Neuron (in vitro differentiated cells): ENCODE results near the gene VWA3A.
"Not testable (repeated sequence)": the region's sequence is repeated elsewhere in the genome, so short reads cannot be mapped to it uniquely, and the experiment has no call there.

Source experiments
- H2AFZ ChIP-seq: one replicate; pipeline ENCODE4 v1.6.1; 2013; ENCODE audit warnings: low read depth, mild to moderate bottlenecking, inconsistent platforms, low read length, moderate library complexity
- H3K27me3 ChIP-seq: one replicate; pipeline ENCODE4 v1.6.1; 2013; ENCODE audit warnings: low read length; ENCODE audit not compliant: insufficient read depth
- H3K36me3 ChIP-seq: one replicate; pipeline ENCODE4 v1.6.1; 2013; ENCODE audit warnings: low read length; ENCODE audit not compliant: insufficient read depth
- H3K4me1 ChIP-seq: one replicate; pipeline ENCODE4 v1.6.1; 2013; ENCODE audit warnings: low read length; ENCODE audit not compliant: insufficient read depth
- H3K4me3 ChIP-seq: 2 replicates; pipeline ENCODE4 v1.5.1; 2013; ENCODE audit warnings: mild to moderate bottlenecking, low read length, moderate library complexity
- H3K9me3 ChIP-seq: one replicate; pipeline ENCODE4 v1.6.1; 2013; ENCODE audit warnings: low read length

The VWA3A gene

DNA sequence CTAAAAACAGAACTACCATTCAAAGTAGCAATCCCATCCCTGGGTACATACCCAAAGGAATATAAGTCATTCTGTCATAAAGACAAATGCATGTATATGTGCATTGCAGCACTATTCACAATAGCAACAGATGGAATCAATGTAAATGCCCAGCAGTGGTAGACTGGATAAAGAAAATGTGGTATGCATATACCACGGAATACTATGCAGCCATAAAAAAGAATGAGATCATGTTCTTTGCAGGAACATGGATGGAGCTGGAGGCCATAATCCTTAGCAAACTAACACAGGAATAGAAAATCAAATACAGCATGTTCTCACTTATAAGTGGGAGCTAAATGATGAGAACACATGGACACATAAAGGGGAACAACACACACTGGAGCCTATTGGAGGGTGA is 36.2 kb downstream of the VWA3A start:
- not testable (repeated sequence) for H3K36me3 ChIP-seq

DNA sequence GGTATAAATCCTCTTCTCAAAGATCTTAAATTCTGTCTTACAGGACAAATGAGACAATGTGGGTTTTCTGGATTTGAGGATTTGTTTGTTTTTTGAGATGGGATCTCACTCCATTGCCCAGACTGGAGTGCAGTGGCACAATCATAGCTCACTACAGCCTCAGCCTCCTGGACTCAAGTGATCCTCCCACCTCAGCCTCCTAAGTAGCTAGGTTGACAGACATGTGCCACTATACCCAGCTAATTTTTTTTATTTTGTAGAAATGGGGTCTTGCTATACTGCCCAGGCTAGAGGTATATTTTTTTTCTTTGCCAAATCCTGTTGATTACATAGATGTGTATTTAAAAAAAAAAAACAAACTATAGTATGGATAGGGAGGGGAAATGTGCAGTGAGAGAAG is 38.2 kb downstream of the VWA3A start:
- peaks cover 8% of the 10 kb centered on the region for H3K27me3 ChIP-seq
- H3K4me3 ChIP-seq = no peak overlapping the region
- no peaks in the 10 kb centered on the region for H3K4me1 ChIP-seq
- no peak overlapping the region for H2AFZ ChIP-seq
- no peaks in the 10 kb centered on the region for H3K36me3 ChIP-seq
- no peaks in the 10 kb centered on the region for H3K9me3 ChIP-seq

More for the DNA sequence above, 36.2 kb downstream of the VWA3A start:
- H3K27me3 ChIP-seq, H3K4me3 ChIP-seq, H3K9me3 ChIP-seq, H2AFZ ChIP-seq, H3K4me1 ChIP-seq: not testable (repeated sequence)

DNA sequence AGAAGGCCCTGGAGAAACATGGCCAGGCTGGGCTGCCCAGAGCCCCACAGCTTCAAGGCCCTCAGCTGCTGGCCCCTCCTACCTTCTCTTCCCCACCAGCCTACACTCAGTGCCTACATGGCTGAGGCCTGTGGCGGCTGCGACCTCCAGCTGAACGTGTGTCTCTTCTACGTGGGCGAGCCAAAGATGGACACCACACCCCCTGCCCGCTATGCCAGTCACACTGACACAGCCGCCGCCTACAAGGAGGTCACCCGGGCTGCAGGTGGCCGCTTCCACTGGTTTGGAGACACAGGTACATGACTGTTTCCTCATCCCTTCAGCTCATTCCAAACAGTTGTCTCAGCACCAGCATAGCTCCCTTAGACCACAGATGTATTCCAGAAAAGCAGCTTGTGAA is 40.5 kb downstream of the VWA3A start:
- Histone ChIP-seq H3K36me3 (no peaks in the 10 kb centered on the region), H3K27me3 (peaks cover 8% of the 10 kb centered on the region), H3K4me3 (no peak overlapping the region), H2AFZ (no peak overlapping the region), H3K4me1 (no peaks in the 10 kb centered on the region), H3K9me3 (no peaks in the 10 kb centered on the region)

DNA sequence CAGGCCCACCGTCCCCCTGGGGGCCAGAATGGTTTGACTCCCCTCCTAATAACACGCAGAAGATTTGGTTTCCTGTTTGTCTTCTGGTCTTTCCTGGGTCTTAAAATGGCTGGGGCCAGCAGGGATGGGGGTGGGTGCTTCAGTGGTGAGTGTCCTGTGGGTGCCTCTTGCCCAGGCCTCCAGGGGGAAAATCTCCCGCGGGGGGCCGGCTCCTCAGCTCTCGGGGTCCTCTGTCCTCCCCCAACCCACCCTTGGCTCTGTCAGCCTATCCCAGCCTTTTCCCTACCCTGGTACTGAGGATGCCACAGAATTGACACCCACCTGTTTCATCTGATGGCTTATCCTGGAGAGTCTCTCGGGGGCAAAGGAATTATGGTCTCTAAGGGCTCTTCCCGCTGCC is 46.1 kb downstream of the VWA3A start:
- no peak overlapping the region for H3K4me3 ChIP-seq
- peaks cover 2% of the 10 kb centered on the region for H3K27me3 ChIP-seq
- no peaks in the 10 kb centered on the region for H3K36me3 ChIP-seq
- no peaks in the 10 kb centered on the region for H3K9me3 ChIP-seq
- H3K4me1 ChIP-seq = no peaks in the 10 kb centered on the region
- no peak overlapping the region for H2AFZ ChIP-seq

DNA sequence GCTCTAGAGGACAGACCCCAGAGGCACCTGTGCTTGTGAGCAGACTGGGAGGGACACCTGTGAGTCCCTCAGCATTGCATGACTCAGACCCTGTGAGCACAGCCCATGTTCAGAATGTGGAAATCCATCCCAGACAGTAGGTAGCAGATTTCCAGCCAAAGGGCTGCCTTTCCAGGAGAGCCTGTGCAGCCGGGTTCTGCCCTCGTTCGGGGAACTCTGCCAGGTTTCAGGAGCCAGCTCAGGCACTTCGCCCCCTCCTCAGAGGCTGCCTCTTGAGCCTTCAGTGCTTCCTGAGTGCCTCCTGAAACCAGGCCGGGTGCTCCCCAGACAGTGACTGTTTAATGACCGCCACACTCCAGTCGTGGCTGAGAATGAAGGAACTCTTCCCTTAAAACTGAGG is 46.7 kb downstream of the VWA3A start:
- Histone ChIP-seq H3K27me3 (peaks cover 2% of the 10 kb centered on the region), H3K4me3 (no peak overlapping the region), H3K9me3 (no peaks in the 10 kb centered on the region), H2AFZ (no peak overlapping the region), H3K36me3 (no peaks in the 10 kb centered on the region), H3K4me1 (no peaks in the 10 kb centered on the region)

DNA sequence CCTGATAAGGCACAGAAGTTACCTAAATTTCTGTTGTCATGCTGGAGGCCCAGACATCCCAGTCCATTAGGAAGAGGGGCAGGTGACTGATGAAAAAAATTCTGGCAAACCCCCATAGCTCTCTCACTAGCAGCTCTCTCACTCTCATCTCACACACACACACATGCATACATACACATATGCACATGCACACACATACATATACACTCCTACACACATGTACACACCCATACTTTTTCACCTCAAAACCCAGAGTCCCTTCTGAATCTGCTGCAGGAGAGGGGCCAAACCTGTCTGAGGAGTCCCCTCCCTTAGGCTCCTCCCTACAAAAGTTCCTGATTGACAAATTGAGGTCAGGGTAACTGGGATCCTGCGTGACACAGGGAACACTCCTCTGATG is 47.4 kb downstream of the VWA3A start:
- Histone ChIP-seq H2AFZ (no peak overlapping the region), H3K27me3 (peaks cover 2% of the 10 kb centered on the region), H3K4me3 (no peak overlapping the region), H3K4me1 (no peaks in the 10 kb centered on the region), H3K36me3 (no peaks in the 10 kb centered on the region), H3K9me3 (no peaks in the 10 kb centered on the region)

DNA sequence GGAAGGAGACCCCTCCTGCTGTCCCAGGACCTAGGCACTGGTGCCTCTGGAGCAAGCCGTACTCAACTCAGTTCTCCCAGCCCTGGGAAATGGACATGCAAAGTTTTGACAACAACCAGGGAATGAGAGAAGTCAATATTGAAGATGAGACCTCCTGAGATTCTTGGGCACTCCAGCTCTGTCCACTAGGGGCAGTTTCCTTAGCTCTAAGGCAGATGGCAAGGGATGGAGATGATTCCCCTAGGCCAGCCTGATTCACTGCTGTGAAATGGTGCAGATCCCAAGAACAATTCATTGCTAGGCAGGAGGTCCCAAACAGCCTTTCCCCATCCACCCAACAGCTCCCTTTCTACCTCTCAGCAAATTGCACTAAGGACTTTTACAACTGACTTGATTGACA is 49.4 kb downstream of the VWA3A start:
- Histone ChIP-seq H3K9me3 (no peaks in the 10 kb centered on the region), H2AFZ (no peak overlapping the region), H3K27me3 (peaks cover 2% of the 10 kb centered on the region), H3K4me3 (no peak overlapping the region), H3K4me1 (no peaks in the 10 kb centered on the region), H3K36me3 (no peaks in the 10 kb centered on the region)

DNA sequence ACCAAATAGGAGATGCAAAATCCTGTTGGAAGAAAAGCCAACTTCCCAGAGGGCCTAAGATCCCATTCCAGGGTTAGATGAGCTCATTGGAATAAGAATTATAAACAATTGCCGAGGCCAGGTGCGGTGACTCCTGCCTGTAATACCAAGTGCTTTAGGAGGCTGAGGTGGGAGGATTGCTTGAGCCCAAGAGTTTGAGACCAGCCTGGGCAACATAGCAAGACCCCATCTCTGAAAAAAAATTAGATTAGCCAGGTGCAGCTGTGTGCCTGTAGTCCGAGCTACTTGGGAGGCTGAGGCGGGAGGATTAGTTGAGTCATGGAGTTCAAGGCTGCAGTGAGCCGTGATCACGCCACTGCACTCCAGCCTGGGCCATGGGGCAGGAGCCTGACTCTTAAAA is 52.2 kb downstream of the VWA3A start:
- no peak overlapping the region for H3K4me3 ChIP-seq
- no peak overlapping the region for H2AFZ ChIP-seq
- H3K27me3 ChIP-seq = peaks cover 9% of the 10 kb centered on the region
- no peaks in the 10 kb centered on the region for H3K36me3 ChIP-seq
- H3K4me1 ChIP-seq = no peaks in the 10 kb centered on the region
- H3K9me3 ChIP-seq = no peaks in the 10 kb centered on the region

DNA sequence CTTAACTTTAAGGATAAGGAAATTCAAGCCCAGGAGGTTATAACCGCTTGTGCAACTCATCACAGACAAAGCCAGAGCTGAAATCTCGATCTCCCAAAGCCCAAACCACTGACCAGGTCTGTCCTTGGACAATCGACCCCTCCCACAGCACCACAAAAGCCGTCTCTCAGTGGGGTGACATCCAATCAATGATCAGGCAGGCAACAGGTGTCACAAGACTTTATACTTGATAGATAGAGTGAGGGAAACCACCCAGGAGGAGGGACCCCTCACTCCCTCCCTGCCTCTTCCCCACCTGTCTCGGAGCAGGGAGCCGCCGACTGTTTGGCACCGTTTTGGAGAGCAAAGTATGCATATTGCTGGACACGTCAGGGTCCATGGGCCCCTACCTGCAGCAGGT is 55.5 kb downstream of the VWA3A start:
- Histone ChIP-seq H2AFZ (no peak overlapping the region), H3K27me3 (peaks cover 15% of the 10 kb centered on the region), H3K4me1 (no peaks in the 10 kb centered on the region), H3K36me3 (no peaks in the 10 kb centered on the region), H3K4me3 (no peak overlapping the region), H3K9me3 (no peaks in the 10 kb centered on the region)

DNA sequence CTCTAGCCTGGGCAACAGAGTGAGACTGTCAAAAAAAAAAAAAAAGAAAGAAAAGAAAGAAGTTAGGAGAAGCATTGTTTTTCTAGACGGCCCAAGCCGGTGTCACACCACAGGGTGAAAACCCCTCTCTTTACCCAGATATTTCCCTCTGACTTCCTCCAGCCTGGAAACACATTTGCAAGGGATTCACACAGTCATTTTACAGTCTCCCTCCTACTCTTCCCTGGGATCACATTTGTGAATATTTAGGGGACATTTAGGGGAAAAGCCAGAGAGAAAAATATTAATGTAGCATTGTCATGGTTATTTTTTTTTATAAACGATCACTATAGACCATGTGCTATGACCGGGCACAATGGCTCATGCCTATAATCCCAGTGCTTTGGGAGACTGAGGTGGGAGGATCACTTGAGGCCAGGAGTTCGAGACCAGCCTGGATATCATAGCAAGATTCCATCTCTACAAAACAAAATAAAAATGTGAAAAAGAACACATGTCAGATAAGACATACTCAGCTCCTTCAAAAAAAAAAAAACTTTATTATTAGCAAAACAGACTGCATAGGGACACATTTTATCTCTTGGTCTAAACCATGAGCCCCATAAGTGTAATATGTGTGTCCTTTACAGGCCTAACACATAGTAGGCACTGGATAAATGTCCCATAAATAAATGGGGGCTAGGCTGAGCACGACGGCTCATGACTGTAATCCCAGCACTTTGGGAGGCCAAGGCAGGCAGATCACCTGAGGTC is 59.1 kb downstream of the VWA3A start:
- no peaks in the 10 kb centered on the region for H3K9me3 ChIP-seq
- peaks cover 18% of the 10 kb centered on the region for H3K27me3 ChIP-seq
- H2AFZ ChIP-seq = no peak overlapping the region
- no peak overlapping the region for H3K4me3 ChIP-seq
- H3K4me1 ChIP-seq = no peaks in the 10 kb centered on the region
- H3K36me3 ChIP-seq = no peaks in the 10 kb centered on the region

DNA sequence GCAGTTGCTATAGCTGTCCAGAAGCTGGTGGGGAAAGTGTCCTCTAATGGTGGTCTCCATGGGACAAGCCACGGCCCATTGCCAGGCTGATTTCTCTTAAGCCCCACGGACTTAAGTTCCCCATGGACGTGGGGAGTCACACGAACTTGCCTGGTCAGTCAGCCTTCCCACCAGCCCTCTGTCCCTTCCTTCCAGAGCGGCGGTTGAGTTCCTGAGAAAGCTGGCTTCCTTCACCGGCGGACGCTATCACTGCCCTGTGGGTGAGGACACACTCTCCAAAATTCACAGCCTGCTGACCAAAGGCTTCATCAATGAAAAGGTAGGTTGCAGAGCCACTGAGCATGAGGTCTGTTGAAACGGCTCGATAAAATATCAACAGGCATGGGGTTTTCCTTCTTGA is 60.0 kb downstream of the VWA3A start:
- H3K27me3 ChIP-seq = peaks cover 17% of the 10 kb centered on the region
- no peak overlapping the region for H3K4me3 ChIP-seq
- H3K36me3 ChIP-seq = no peaks in the 10 kb centered on the region
- no peak overlapping the region for H2AFZ ChIP-seq
- H3K9me3 ChIP-seq = no peaks in the 10 kb centered on the region
- no peaks in the 10 kb centered on the region for H3K4me1 ChIP-seq

DNA sequence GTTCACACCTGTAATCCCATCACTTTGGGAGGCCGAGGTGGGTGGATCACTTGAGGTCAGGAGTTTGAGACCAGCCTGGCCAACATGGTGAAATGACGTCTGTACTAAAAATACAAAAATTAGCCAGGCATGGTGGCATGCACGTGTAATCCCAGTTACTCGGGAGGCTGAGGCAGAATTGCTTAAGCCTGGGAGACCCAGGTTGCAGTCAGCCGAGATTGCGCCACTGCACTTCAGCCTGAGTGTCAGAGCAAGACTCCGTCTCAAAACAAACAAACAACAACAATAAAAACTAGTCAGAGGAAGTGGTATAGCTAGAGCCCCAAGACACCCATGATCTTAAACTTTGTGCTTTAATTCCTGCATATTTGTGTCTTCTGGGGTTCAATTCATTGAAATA is 60.7 kb downstream of the VWA3A start:
- peaks cover 14% of the 10 kb centered on the region for H3K27me3 ChIP-seq
- not testable (repeated sequence) for H3K4me3 ChIP-seq, H3K4me1 ChIP-seq, H3K36me3 ChIP-seq, H3K9me3 ChIP-seq, H2AFZ ChIP-seq

DNA sequence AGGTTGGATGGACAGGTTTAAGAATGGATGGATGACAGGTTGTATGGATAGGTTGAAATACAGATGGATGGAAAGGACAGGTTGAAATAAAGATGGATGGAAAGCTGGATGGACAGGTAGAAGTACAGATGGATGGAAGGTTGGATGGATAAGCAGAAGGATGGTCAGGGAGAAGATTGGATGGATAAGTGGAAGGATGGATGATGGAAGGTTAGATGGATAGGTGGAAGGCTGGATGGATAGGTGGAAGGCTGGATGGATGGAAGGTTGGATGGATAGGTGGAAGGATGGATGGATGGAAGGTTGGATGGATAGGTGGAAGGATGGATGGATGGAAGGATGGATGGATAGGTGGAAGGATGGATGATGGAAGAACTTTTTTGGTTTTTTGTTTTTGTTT is 69.1 kb downstream of the VWA3A start:
- no peak overlapping the region for H2AFZ ChIP-seq
- H3K4me3 ChIP-seq = no peak overlapping the region
- H3K9me3 ChIP-seq = no peaks in the 10 kb centered on the region
- H3K36me3 ChIP-seq = no peaks in the 10 kb centered on the region
- H3K27me3 ChIP-seq = peaks cover 40% of the 10 kb centered on the region
- H3K4me1 ChIP-seq = no peaks in the 10 kb centered on the region

DNA sequence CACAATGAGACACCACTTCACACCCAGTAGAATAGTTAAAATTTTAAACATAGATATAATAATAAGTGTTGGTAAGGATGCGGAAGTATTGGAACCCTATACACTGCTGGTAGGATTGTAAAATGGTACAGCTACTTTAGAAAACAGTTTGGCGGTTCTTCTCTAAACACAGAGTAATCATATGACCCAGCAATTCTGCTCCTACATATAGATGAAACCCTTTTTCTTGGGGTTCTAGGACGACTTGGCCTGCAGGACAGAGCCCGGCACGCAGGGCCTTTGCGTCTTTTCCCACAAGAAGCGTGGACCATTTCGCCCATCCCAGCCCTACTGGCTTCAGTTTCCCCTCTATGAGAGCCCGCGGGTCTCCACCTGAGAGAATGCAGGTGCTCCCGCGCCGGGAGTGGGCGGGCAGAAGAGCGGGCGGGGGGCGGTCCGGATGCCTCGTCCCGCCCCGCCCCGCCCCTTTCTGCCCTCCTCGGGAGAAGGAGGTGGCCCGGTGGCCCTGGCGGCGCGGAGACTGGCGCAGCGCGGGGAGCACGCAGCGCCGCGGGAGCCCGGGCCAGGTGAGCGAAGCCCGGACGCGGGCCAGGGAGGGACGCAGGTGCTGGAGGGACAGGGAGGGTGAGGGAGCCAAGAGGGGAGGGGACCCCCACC is 69.8 kb downstream of the VWA3A start, which contains the start of gene SDR42E2:
TSS of gene SDR42E2 (plus strand) at position 508 of the 657 bp plus-strand sequence. CDS start 3,077 bp downstream, outside the sequence.
- Histone ChIP-seq H3K27me3 (peaks cover 38% of the 10 kb centered on the region), H3K4me1 (no peaks in the 10 kb centered on the region), H3K9me3 (no peaks in the 10 kb centered on the region), H3K4me3 (no peak within 1 kb of the TSS), H3K36me3 (no peaks in the 10 kb centered on the region), H2AFZ (no peak within 1 kb of the TSS)
